ENCODE measurements around the gene IQCB1.

DNA sequence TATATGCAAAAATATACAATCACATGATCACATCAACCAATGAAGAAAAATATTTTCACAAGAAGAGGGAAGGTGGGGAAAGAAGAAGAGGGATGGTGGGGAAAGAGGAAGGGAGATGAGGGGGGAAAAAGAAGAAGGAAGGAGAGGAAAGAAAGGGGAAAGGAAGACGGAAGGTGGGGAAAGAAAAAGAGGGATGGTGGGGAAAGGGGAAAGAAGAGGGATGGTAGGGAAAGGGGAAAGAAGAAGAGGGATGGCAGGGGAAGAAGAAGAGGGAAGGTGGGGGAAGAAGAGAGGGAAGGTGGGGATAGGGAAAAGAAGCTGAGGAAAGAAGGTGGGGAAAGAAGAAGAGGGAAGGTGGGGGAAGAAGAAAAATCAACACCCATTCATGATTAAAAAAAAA lies 82.1 kb downstream of the IQCB1 start:
- no peak for TF ChIP-seq EZH2 (IDR thresholded peaks at IDR 0.05; ENCODE audit: low read length)
- TF ChIP-seq, protein P1, sequence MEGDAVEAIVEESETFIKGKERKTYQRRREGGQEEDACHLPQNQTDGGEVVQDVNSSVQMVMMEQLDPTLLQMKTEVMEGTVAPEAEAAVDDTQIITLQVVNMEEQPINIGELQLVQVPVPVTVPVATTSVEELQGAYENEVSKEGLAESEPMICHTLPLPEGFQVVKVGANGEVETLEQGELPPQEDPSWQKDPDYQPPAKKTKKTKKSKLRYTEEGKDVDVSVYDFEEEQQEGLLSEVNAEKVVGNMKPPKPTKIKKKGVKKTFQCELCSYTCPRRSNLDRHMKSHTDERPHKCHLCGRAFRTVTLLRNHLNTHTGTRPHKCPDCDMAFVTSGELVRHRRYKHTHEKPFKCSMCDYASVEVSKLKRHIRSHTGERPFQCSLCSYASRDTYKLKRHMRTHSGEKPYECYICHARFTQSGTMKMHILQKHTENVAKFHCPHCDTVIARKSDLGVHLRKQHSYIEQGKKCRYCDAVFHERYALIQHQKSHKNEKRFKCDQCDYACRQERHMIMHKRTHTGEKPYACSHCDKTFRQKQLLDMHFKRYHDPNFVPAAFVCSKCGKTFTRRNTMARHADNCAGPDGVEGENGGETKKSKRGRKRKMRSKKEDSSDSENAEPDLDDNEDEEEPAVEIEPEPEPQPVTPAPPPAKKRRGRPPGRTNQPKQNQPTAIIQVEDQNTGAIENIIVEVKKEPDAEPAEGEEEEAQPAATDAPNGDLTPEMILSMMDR (optimal IDR thresholded peaks at IDR 0.05 in 1 of 3, IDR thresholded peaks at IDR 0.05 in 1 of 3, conservative IDR thresholded peaks at IDR 0.05 in 1 of 3; ENCODE audit: extremely low read depth in 1 of 3, insufficient read depth in 2 of 3, low read length in 3 of 3): no peak

All from keratinocyte (primary cell).